ENCODE results near the gene CARS1.
A peak's percentile ranks its signal among the peaks of the same experiment; 100 is the strongest.

Gene CARS1

DNA sequence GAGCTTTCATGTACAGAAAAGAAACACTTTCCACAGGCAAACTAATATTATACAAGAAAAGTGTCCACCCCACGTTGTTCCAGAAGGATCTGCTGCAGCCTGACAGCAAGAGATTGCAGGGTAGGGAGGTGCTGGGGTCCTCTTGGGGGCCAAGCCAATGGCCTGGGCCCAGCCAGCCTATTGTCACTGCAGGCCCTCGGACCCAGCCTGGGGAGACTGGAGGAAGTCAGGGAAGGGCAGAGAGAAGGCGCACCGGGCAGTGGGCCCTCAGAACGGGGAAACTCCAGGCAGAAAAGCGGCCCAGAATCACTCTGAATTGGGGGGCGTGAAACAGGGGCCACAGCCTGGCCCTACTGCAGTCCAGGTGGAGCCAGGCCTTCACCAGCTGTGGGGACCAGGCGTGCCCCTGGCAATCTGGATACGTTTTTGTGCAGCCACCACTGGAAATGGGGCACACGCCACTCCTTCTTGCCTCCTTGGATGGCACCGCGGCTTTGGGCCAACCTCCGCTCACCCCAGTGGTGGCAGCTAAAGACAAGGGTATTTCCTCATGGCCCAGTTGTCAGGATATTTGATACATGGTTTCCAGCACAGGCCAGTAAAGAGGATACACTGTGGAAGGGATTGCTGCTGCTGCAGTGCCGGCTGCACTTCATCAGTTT, 61.2 kb downstream of the CARS1 start:
- no peaks in the 10 kb centered on the region for H3K27me3 ChIP-seq (ENCODE audit: control insufficient read depth in 5 of 5, insufficient read depth in 4 of 5, low read length in 5 of 5)
- no peaks in the 10 kb centered on the region for H3K9me3 ChIP-seq (ENCODE audit: control insufficient read depth in 5 of 5, low read length in 5 of 5)
- no peak overlapping the region for H3K4me3 ChIP-seq (ENCODE audit: low read depth in 1 of 5, low read length in 5 of 5)
- H3K27ac ChIP-seq (ENCODE audit: low read depth, low read length), result no peak overlapping the region
- H3K4me1 ChIP-seq (ENCODE audit: control insufficient read depth in 5 of 5, insufficient read depth in 5 of 5, low read length in 5 of 5), result peaks cover under 1 to 20% (median 16%) of the 10 kb centered on the region in 5 donors
- H3K36me3 ChIP-seq (ENCODE audit: control insufficient read depth in 5 of 5, insufficient read depth in 5 of 5, low read length in 5 of 5), result peaks cover 0 to 20% (median 19%) of the 10 kb centered on the region in 5 donors
- no peak overlapping the region for H3K9ac ChIP-seq (ENCODE audit: low read length in 5 of 5)

- Histone ChIP-seq H3K4me1 (ENCODE audit: control insufficient read depth in 5 of 5, insufficient read depth in 5 of 5, low read length in 5 of 5) (peaks cover 7 to 23% (median 21%) of the 10 kb centered on the region in 5 donors), H3K9ac (ENCODE audit: low read length in 5 of 5) (no peak overlapping the region)
These were observed 62.1 kb downstream of the CARS1 start for GRCh38 chr11:2995031-2995561.

GRCh38 chr11:2994336-2994730, 62.9 kb downstream of the CARS1 start:
- H3K9me3 ChIP-seq (ENCODE audit: control insufficient read depth in 5 of 5, low read length in 5 of 5), result no peaks in the 10 kb centered on the region
- H3K4me3 ChIP-seq (ENCODE audit: low read depth in 1 of 5, low read length in 5 of 5), result no peak overlapping the region
- H3K27ac ChIP-seq (ENCODE audit: low read depth, low read length), result no peak overlapping the region
- no peaks in the 10 kb centered on the region for H3K27me3 ChIP-seq (ENCODE audit: control insufficient read depth in 5 of 5, insufficient read depth in 4 of 5, low read length in 5 of 5)
- peaks cover 0 to 5% (median 2%) of the 10 kb centered on the region in 5 donors for H3K36me3 ChIP-seq (ENCODE audit: control insufficient read depth in 5 of 5, insufficient read depth in 5 of 5, low read length in 5 of 5)
- H3K9ac ChIP-seq (ENCODE audit: low read length in 5 of 5), result no peak overlapping the region
- peaks cover 7 to 31% (median 29%) of the 10 kb centered on the region in 5 donors for H3K4me1 ChIP-seq (ENCODE audit: control insufficient read depth in 5 of 5, insufficient read depth in 5 of 5, low read length in 5 of 5)

More at GRCh38 chr11:2995031-2995561, 62.1 kb downstream of the CARS1 start:
- H3K4me3 ChIP-seq (ENCODE audit: low read depth in 1 of 5, low read length in 5 of 5), result no peak overlapping the region
- no peaks in the 10 kb centered on the region for H3K27me3 ChIP-seq (ENCODE audit: control insufficient read depth in 5 of 5, insufficient read depth in 4 of 5, low read length in 5 of 5)
- H3K9me3 ChIP-seq (ENCODE audit: control insufficient read depth in 5 of 5, low read length in 5 of 5), result no peaks in the 10 kb centered on the region
- H3K27ac ChIP-seq (ENCODE audit: low read depth, low read length), result no peak overlapping the region
- H3K36me3 ChIP-seq (ENCODE audit: control insufficient read depth in 5 of 5, insufficient read depth in 5 of 5, low read length in 5 of 5), result peaks cover 0 to 12% (median 9%) of the 10 kb centered on the region in 5 donors

GRCh38 chr11:2992997-2993325, 64.3 kb downstream of the CARS1 start:
- Histone ChIP-seq H3K27ac (ENCODE audit: low read depth, low read length) (no peak overlapping the region), H3K9ac (ENCODE audit: low read length in 5 of 5) (peak overlapping the region in 2 of 5 donors; percentile 59)

DNA sequence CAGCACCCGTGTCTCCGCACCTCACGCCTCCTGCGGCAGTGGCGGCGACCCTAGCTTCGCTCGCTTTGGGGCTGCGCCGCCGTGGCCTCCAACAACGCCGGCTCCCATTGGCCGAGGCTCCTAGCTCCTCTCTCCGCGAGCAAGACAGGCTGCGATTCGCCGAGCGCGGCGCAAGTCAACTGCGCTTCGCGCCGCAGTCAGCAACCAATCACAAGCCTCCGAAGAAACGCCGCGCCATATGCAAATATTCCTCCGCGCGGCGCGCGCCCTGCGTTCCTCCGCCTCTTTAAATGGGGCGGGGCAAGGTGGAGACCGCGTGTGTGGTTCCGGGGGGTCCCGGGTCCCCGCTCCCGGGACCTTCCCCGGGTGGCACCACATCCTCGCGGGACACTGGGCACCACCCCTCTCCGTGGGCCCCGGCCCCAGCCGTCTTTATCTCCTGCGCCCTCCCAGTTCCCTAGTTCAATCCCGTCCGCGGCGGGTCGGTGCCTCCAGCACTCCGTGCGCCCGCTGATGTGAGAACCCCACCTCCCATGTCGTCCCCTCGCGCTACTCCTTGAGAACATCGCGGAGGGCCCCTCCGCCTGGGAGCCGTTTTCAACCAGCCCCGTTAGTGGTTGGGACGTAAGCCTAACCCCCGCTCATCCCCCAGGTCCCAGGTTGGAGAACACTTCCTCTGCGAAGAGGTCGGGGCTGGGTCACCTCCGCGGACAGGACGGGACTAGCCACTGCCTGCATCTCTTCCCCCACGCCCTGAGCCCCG, 64.8 kb downstream of the CARS1 start, which contains the start of gene NAP1L4:
NAP1L4 (minus strand) TSS at position 96 of the 763 bp plus-strand sequence. CDS start 13,109 bp downstream, outside the sequence.
- Histone ChIP-seq H3K9ac (ENCODE audit: low read length in 5 of 5) (peak within 1 kb of the TSS; percentile 90 to 96 (median 94)), H3K36me3 (ENCODE audit: control insufficient read depth in 5 of 5, insufficient read depth in 5 of 5, low read length in 5 of 5) (peaks cover 0 to 3% (median 0%) of the 10 kb centered on the region in 5 donors), H3K27me3 (ENCODE audit: control insufficient read depth in 5 of 5, insufficient read depth in 4 of 5, low read length in 5 of 5) (no peaks in the 10 kb centered on the region), H3K9me3 (ENCODE audit: control insufficient read depth in 5 of 5, low read length in 5 of 5) (no peaks in the 10 kb centered on the region), H3K4me1 (ENCODE audit: control insufficient read depth in 5 of 5, insufficient read depth in 5 of 5, low read length in 5 of 5) (peaks cover 10 to 50% (median 47%) of the 10 kb centered on the region in 5 donors), H3K27ac (ENCODE audit: low read depth, low read length) (peak within 1 kb of the TSS; percentile 92), H3K4me3 (ENCODE audit: low read depth in 1 of 5, low read length in 5 of 5) (peak within 1 kb of the TSS; percentile 72 to 91 (median 83))

More at GRCh38 chr11:2992997-2993325, 64.3 kb downstream of the CARS1 start:
- Histone ChIP-seq H3K27me3 (ENCODE audit: control insufficient read depth in 5 of 5, insufficient read depth in 4 of 5, low read length in 5 of 5) (no peaks in the 10 kb centered on the region), H3K4me1 (ENCODE audit: control insufficient read depth in 5 of 5, insufficient read depth in 5 of 5, low read length in 5 of 5) (peaks cover 8 to 44% (median 43%) of the 10 kb centered on the region in 5 donors), H3K4me3 (ENCODE audit: low read depth in 1 of 5, low read length in 5 of 5) (peak overlapping the region in 3 of 5 donors; percentile 72 to 83 (median 74)), H3K9me3 (ENCODE audit: control insufficient read depth in 5 of 5, low read length in 5 of 5) (no peaks in the 10 kb centered on the region), H3K36me3 (ENCODE audit: control insufficient read depth in 5 of 5, insufficient read depth in 5 of 5, low read length in 5 of 5) (peaks cover 0 to 3% (median 0%) of the 10 kb centered on the region in 5 donors)

GRCh38 chr11:2991452-2992233, 65.6 kb downstream of the CARS1 start:
- no peaks in the 10 kb centered on the region for H3K9me3 ChIP-seq (ENCODE audit: control insufficient read depth in 5 of 5, low read length in 5 of 5)
- H3K27ac ChIP-seq (ENCODE audit: low read depth, low read length), result peak overlapping the region; percentile 92
- peak overlapping the region; percentile 72 to 91 (median 83) for H3K4me3 ChIP-seq (ENCODE audit: low read depth in 1 of 5, low read length in 5 of 5)
- no peaks in the 10 kb centered on the region for H3K36me3 ChIP-seq (ENCODE audit: control insufficient read depth in 5 of 5, insufficient read depth in 5 of 5, low read length in 5 of 5)
- no peaks in the 10 kb centered on the region for H3K27me3 ChIP-seq (ENCODE audit: control insufficient read depth in 5 of 5, insufficient read depth in 4 of 5, low read length in 5 of 5)
- peaks cover 10 to 57% (median 47%) of the 10 kb centered on the region in 5 donors for H3K4me1 ChIP-seq (ENCODE audit: control insufficient read depth in 5 of 5, insufficient read depth in 5 of 5, low read length in 5 of 5)
- peak overlapping the region; percentile 90 to 96 (median 94) for H3K9ac ChIP-seq (ENCODE audit: low read length in 5 of 5)

DNA sequence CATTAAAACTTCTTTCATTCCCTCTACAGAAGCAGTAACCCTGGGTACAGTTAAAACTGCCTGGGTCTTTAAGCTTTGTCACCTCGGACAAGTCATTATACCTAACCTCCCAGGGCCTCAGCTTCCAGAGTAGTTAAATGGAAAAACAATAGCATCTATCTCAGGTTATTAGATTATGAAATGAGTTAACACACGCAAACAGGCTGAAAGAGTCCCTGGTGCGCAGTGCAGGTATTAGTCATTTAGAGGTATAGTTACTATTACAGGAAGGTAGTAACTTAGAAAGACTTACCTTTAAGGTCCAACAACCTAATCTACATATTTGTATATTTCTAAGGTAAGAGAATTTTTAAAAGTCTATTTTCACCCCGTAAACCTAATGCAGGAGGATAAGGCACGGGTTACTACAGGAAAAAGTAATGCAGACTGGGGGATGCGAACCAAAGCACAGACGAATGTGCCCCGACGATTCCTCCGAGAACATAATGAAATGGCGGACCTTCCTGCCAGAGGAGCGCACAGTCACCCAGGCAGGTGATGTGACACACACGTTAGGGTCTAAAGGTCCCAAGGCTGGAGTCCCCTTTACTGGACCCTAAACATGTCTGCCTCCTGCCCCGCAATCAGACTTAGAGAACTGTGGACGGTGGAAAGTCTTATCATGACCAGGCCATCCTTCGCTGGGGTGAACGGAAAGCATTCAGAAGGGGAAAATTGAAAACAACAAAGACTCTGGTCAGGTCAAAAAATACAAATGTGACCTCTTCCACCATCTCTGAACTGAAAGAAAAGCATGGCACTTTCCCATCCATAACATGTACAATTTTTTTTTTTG, 66.4 kb downstream of the CARS1 start:
- peak overlapping the region; percentile 72 to 91 (median 83) for H3K4me3 ChIP-seq (ENCODE audit: low read depth in 1 of 5, low read length in 5 of 5)
- peak overlapping the region; percentile 92 for H3K27ac ChIP-seq (ENCODE audit: low read depth, low read length)
- no peaks in the 10 kb centered on the region for H3K27me3 ChIP-seq (ENCODE audit: control insufficient read depth in 5 of 5, insufficient read depth in 4 of 5, low read length in 5 of 5)
- H3K9me3 ChIP-seq (ENCODE audit: control insufficient read depth in 5 of 5, low read length in 5 of 5), result no peaks in the 10 kb centered on the region
- peaks cover 10 to 57% (median 47%) of the 10 kb centered on the region in 5 donors for H3K4me1 ChIP-seq (ENCODE audit: control insufficient read depth in 5 of 5, insufficient read depth in 5 of 5, low read length in 5 of 5)
- H3K36me3 ChIP-seq (ENCODE audit: control insufficient read depth in 5 of 5, insufficient read depth in 5 of 5, low read length in 5 of 5), result no peaks in the 10 kb centered on the region
- peak overlapping the region; percentile 90 to 96 (median 94) for H3K9ac ChIP-seq (ENCODE audit: low read length in 5 of 5)

DNA sequence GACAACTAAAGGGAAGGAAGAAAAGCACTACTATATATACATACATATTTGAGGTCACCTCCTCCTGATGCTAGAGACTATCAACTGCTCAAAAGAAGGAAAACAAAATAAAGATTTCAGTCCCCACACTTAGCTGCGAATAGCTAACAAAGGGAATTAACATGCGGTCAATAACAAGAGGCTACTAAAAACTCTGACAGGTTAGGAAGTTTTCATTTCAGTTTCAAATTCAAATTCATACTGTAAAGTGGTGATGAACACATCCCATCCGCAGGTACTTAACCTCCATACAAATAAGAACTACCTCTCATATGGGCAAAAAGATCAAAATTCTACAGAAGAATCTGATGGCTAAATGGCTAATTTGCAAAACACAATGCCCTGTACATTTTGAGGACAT, 67.7 kb downstream of the CARS1 start:
- Histone ChIP-seq H3K36me3 (ENCODE audit: control insufficient read depth in 5 of 5, insufficient read depth in 5 of 5, low read length in 5 of 5) (no peaks in the 10 kb centered on the region), H3K4me3 (ENCODE audit: low read depth in 1 of 5, low read length in 5 of 5) (no peak overlapping the region), H3K27me3 (ENCODE audit: control insufficient read depth in 5 of 5, insufficient read depth in 4 of 5, low read length in 5 of 5) (no peaks in the 10 kb centered on the region), H3K27ac (ENCODE audit: low read depth, low read length) (no peak overlapping the region), H3K9ac (ENCODE audit: low read length in 5 of 5) (peak overlapping the region in 2 of 5 donors; percentile 21 to 94), H3K4me1 (ENCODE audit: control insufficient read depth in 5 of 5, insufficient read depth in 5 of 5, low read length in 5 of 5) (peaks cover 10 to 57% (median 47%) of the 10 kb centered on the region in 5 donors), H3K9me3 (ENCODE audit: control insufficient read depth in 5 of 5, low read length in 5 of 5) (no peaks in the 10 kb centered on the region)

GRCh38 chr11:2989006-2989405, 68.2 kb downstream of the CARS1 start:
- peaks cover 10 to 57% (median 47%) of the 10 kb centered on the region in 5 donors for H3K4me1 ChIP-seq (ENCODE audit: control insufficient read depth in 5 of 5, insufficient read depth in 5 of 5, low read length in 5 of 5)
- H3K4me3 ChIP-seq (ENCODE audit: low read depth in 1 of 5, low read length in 5 of 5), result no peak overlapping the region
- no peaks in the 10 kb centered on the region for H3K36me3 ChIP-seq (ENCODE audit: control insufficient read depth in 5 of 5, insufficient read depth in 5 of 5, low read length in 5 of 5)

More at GRCh38 chr11:2989006-2989405, 68.2 kb downstream of the CARS1 start:
- H3K27ac ChIP-seq (ENCODE audit: low read depth, low read length), result no peak overlapping the region
- H3K9ac ChIP-seq (ENCODE audit: low read length in 5 of 5), result peak overlapping the region in 3 of 5 donors; percentile 12 to 94 (median 21)
- H3K27me3 ChIP-seq (ENCODE audit: control insufficient read depth in 5 of 5, insufficient read depth in 4 of 5, low read length in 5 of 5), result no peaks in the 10 kb centered on the region
- no peaks in the 10 kb centered on the region for H3K9me3 ChIP-seq (ENCODE audit: control insufficient read depth in 5 of 5, low read length in 5 of 5)

Data from subcutaneous abdominal adipose tissue (tissue), 5 donors.